ENCODE results near the gene OGDHL.

- TF ChIP-seq, protein P1, sequence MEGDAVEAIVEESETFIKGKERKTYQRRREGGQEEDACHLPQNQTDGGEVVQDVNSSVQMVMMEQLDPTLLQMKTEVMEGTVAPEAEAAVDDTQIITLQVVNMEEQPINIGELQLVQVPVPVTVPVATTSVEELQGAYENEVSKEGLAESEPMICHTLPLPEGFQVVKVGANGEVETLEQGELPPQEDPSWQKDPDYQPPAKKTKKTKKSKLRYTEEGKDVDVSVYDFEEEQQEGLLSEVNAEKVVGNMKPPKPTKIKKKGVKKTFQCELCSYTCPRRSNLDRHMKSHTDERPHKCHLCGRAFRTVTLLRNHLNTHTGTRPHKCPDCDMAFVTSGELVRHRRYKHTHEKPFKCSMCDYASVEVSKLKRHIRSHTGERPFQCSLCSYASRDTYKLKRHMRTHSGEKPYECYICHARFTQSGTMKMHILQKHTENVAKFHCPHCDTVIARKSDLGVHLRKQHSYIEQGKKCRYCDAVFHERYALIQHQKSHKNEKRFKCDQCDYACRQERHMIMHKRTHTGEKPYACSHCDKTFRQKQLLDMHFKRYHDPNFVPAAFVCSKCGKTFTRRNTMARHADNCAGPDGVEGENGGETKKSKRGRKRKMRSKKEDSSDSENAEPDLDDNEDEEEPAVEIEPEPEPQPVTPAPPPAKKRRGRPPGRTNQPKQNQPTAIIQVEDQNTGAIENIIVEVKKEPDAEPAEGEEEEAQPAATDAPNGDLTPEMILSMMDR (IDR thresholded peaks at IDR 0.05; ENCODE audit: insufficient read depth, low read depth, low read length), result no peak
- TF ChIP-seq EZH2 (IDR thresholded peaks at IDR 0.05; ENCODE audit: insufficient read depth, low read length), result no peak
These were observed 399 bp upstream of the OGDHL start for GRCh38 chr10:49762566-49762877.

Data from astrocyte (in vitro differentiated cells and primary cell).